SKM-1 (cell line): ENCODE measurements around the gene CIROP.

Experiments used
- DNase-seq: peaks from one replicate; lab custom pipeline; 2025; ENCODE audit not compliant: unreplicated experiment; lab: John Stamatoyannopoulos, UW

CIROP gene

DNA sequence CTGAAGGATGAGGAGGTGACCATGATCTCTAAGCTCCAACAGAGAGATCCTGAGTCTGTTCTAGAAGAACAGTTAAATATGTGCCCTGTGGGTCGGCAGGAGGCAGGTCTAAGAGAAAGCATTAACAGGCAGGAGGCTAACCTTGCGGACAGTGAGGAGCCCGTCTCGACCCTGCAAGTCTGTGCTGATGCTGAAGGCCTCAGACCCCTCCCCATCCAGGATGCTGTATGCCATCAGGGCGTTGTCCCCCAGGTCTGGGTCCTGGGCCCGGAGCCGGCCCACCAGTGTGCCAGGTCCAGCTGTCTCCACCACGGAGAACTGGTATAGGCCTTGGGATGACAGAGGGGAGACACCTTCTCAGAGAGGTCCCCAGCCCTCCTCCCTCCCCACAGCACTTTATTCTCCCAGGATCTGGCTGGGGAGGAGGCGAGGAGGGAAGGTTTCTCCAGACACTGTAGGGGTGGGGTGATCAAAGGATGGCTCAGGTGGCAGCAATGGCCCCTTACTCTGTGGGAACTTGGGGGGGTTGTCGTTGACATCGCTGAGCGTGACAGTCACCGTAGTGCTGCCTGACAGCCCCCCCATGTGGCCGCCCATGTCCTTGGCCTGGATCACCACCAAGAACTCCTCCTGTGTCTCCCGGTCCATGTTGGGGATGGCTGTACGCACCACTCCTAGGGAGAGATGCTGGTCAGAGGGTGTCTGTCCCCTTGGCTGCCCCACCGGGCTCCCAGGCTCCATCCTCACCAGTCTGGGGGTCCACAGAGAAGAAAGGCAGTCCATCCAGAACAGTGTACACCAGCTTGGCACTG is 50.6 kb downstream of the CIROP start:
- DNase-seq: no peak

DNA sequence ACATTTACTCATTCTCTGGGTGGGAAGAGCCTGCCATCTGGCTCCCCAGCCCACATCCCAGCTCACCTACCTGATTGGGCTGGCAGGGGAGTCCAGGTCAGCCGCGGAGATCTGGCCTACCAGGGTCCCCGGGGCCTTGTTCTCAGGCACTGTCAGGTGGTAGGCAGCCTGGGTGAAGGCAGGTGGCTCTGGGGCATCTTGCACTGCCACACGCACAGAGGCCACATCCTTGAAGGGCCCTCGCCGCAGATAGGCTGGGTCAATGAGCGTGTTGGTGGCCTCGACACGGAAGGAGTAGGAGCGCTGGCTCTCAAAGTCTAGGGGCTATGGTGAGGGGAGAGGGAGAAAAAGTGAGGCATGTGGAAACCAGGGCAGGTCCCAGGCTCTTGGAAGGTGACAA is 51.4 kb downstream of the CIROP start:
- no peak for DNase-seq

DNA sequence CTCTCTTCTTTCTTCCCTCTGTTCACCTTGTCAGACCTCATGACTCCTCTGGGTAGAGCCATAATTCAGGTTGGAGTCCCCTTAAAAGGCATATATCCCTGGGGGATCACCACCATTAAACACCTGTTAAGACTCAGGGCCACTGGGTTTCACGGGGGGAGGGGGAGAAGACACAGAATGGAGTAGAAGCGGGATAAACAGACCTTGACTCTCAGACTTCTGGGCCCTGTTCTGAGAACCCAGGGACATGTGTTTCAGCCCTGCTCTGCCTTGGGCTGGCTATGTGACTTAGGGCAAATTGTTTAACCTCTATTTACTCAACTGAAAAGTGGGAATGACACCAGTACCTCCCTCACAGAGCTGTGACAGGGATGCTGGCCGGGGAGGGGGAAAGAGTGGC is 52.1 kb downstream of the CIROP start:
- DNase-seq: no peak

DNA sequence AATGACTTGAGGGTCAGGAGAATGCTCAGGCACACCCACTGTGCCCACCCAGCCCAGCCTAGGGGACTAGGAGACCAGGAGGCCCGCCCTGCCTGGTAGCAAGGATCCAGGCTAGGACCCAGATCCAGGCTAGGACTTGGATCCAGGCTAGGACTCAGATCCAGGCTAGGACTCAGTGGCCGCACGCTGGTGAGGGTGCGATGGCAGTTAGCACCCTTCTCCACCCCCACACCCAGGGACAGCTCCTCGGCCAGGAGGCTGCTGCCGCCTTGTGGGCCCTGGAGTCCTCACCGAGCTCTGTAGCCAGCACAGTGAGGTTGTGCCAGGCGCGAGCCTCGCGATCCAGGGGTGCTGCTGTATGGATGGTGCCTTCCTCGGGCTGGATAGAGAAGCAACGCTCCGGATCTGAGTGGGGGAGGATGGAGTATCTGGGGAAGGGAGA is 52.6 kb downstream of the CIROP start:
- DNase-seq: no peak

DNA sequence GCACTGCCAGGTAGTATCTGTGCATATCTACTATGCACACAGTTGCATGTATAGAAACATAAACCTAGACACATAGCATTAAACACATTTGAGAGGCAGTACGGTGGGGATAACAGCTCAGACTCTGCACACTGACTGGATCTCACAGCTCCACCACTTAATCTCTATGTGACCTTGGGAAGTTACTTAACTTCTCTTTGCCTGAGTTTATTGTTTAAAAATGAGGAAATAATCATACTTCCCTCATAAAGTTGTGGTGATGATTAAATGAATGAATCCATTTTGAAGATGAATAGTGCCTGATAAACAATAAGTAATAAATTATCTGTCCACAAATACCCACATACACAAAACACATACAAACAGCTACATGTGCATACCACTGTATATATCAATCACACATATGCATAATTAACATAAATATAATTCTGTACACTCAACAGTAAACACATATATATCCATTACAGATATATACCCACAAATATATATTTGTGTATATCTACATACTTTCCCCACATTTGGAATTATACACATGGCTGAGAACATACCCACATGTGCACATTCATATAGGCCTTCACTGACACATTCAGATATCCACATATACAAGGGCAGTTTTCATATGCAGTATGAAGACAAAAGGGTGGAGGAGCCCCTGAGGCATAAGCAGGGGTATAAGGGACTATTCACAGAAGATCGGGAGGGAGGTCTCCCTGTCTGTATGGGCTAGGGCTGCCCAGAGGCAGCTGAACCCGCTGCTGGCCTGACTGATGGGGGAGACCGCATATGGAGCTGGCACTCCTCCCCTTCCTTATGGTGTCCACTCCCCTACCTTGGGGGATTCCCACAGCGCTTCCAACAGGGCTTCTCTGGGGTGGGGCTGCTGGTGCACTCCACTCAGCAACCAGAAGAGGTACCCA is 53.4 kb downstream of the CIROP start:
- DNase-seq: no peak
